Activated T-helper 2 cell treated with anti-CD3 and anti-CD28 coated beads, Interferon-gamma antibody, Interleukin-2, Interleukin-4, amounts not matched to agents 10 μg/mL and 5 μg/mL and 100 μg/mL, durations not matched to agents 14 hours and 24 hours and 36 hours (primary cell): ENCODE data around the gene SLC30A10. TPM values are rescaled to one million over a fixed set of nuclear protein-coding genes. Genes with fewer than 3 reads are reported as not detected.
"Not testable (repeated sequence)": the region's sequence is repeated elsewhere in the genome, so short reads cannot be mapped to it uniquely, and the experiment has no call there.

Source experiments
- DNase-seq: peaks from one replicate; pipeline ENCODE4 v3.0.0; 2021; ENCODE audit warnings: low spot score
- H3K27ac Mint-ChIP-seq: one replicate; pipeline ENCODE4 v1.8.0; 2021; ENCODE audit warnings: mixed read lengths
- H3K27me3 Mint-ChIP-seq: one replicate; pipeline ENCODE4 v1.8.0; 2021; ENCODE audit warnings: low read depth, mixed read lengths
- H3K36me3 Mint-ChIP-seq: one replicate; pipeline ENCODE4 v1.8.0; 2021; ENCODE audit warnings: low read depth, mixed read lengths
- H3K4me1 Mint-ChIP-seq: one replicate; pipeline ENCODE4 v1.8.0; 2021; ENCODE audit warnings: low read depth, mixed read lengths
- H3K4me3 Mint-ChIP-seq: one replicate; pipeline ENCODE4 v1.8.0; 2021; ENCODE audit warnings: low read depth, mild to moderate bottlenecking, moderate library complexity, mixed read lengths
- H3K9me3 Mint-ChIP-seq: one replicate; pipeline ENCODE4 v1.8.0; 2021; ENCODE audit warnings: mixed read lengths
- intact Hi-C: fragments of 100-400 bp; cut with micrococcal nuclease; formaldehyde crosslinking; loops from one replicate; pipeline ENCODE4 v1.15.1; 2023
- total RNA-seq: library from RNA; stranded (reverse); gene quantifications from 2 replicates; pipeline ENCODE4 v1.2.3, GENCODE V29; 2022

SLC30A10 gene
- total RNA-seq, 1 donor from 2014 or later, result not detected

DNA sequence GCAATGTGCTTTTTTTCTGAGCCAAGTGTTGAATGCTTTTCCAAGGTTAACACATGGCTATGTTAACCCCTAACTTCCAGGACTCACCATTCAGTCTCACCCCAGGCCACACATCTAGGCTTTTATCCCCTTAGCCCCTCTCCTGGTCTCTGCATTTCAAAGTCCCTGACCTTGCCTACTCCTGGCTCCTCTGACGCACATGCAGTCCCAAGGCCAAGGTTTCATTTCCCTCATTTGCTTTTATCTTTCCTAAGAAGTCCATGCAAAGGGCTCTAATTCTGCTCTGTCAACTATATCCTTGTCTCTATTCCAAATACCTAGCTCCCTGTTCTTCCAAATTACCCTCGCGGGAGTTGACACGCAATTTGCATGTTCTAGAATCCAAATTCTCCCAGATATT lies 25.4 kb downstream of the SLC30A10 start:
- no peaks in the 10 kb centered on the region for H3K4me1 Mint-ChIP-seq
- DNase-seq, result no peak
- no peak overlapping the region for H3K4me3 Mint-ChIP-seq
- no peak overlapping the region for H3K27ac Mint-ChIP-seq
- H3K27me3 Mint-ChIP-seq, result no peaks in the 10 kb centered on the region
- no peaks in the 10 kb centered on the region for H3K36me3 Mint-ChIP-seq
- intact Hi-C loops, result no loop called here
- no peaks in the 10 kb centered on the region for H3K9me3 Mint-ChIP-seq

DNA sequence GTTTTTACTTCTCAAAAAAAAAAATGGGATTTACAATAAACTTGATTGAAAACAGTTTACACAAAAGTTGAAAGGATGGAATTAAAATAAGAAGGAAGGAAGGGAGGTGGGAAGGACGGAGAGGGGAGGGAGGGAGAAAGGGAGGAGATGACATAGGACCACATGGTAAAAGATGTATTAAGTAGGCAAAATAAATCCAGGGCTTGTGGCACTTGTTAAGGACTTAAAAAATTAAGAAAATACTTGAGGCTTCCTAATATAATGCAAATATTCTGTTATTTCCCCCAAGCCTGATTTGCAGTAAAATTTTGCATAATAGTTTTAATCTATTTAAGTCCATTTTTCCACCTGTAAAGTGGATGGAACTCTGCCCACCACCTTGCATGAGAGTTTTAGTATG lies 27.5 kb downstream of the SLC30A10 start:
- no peaks in the 10 kb centered on the region for H3K36me3 Mint-ChIP-seq
- no peak for DNase-seq
- no peaks in the 10 kb centered on the region for H3K27me3 Mint-ChIP-seq
- H3K9me3 Mint-ChIP-seq, result no peaks in the 10 kb centered on the region
- no peak overlapping the region for H3K4me3 Mint-ChIP-seq
- H3K27ac Mint-ChIP-seq, result no peak overlapping the region
- no peaks in the 10 kb centered on the region for H3K4me1 Mint-ChIP-seq
- intact Hi-C loops, result no loop called here

DNA sequence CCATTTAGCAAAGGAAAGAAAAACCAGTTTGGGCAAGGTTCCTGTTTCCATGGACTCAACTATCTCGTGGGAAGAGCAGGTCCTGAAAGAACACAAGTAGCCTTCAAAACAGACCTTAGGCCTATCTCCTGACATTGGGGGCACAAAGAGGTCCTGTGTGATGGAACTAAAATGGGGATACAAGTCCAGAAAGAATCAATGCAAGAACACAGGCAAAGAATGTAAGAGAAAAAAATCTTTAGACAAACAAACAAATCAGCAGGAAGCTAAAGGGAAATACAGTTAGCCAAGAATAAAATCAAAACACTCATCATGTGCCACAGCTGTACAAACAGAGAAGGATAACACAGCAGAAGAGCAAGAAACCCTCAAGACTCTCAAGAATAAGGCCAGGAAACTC lies 28.2 kb downstream of the SLC30A10 start:
- Mint-ChIP-seq H3K4me3 (no peak overlapping the region), H3K9me3 (no peaks in the 10 kb centered on the region), H3K36me3 (no peaks in the 10 kb centered on the region), H3K4me1 (no peaks in the 10 kb centered on the region), H3K27me3 (no peaks in the 10 kb centered on the region), H3K27ac (no peak overlapping the region)
- intact Hi-C loops, result no loop called here
- DNase-seq, result no peak

DNA sequence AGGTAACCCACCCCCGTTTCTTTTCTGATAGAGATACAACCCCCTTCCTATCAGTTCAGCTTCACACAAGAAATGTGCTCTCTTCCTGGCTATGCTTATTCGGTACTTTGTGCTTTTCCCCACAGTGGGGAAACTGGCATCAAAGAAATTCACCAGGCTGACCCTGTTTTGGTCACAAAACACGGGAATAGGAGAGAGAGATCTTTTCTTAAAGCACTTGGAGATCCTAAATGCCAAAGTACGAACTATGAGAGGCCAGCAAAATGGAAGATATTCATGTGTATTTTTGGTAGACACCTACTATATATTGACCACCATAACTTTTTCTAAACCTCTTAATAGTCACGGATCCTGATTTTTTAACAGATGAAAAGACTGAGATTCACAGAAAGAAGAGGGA lies 30.0 kb downstream of the SLC30A10 start:
- no peak for DNase-seq
- H3K9me3 Mint-ChIP-seq, result no peaks in the 10 kb centered on the region
- intact Hi-C loops, result no loop called here
- H3K27me3 Mint-ChIP-seq, result no peaks in the 10 kb centered on the region
- H3K27ac Mint-ChIP-seq, result no peak overlapping the region
- H3K36me3 Mint-ChIP-seq, result no peaks in the 10 kb centered on the region
- H3K4me3 Mint-ChIP-seq, result no peak overlapping the region
- no peaks in the 10 kb centered on the region for H3K4me1 Mint-ChIP-seq

DNA sequence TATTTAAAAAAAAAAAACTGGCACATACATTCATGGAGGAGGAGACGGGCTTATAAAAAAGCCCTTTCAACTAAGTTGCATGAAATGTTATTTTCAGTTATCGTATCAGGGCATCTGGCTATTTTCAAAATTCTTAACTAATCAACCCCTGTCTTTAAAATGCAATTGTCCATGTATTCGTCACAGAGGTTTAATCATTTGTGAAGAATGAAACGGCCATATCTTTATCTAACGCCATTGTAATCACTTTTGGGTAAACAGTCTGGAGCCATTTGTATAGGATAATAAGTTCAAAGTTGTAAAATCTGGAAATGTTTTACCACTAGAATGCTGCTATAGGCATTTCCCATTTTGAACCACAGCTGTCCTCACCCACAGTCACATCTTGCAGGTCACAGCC lies 30.4 kb downstream of the SLC30A10 start:
- Mint-ChIP-seq H3K4me3 (no peak overlapping the region), H3K4me1 (no peaks in the 10 kb centered on the region), H3K27ac (no peak overlapping the region)

DNA sequence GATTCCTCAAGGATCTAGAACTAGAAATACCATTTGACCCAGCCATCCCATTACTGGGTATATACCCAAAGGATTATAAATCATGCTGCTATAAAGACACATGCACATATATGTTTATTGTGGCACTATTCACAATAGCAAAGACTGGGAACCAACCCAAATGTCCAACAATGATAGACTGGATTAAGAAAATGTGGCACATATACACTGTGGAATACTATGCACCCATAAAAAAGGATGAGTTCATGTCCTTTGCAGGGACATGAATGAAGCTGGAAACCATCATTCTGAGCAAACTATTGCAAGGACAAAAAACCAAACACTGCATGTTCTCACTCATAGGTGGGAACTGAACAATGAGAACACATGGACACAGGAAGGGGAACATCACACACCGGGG lies 36.1 kb downstream of the SLC30A10 start:
- H3K9me3 Mint-ChIP-seq, H3K27me3 Mint-ChIP-seq, H3K4me3 Mint-ChIP-seq, DNase-seq, intact Hi-C loops, H3K4me1 Mint-ChIP-seq, H3K36me3 Mint-ChIP-seq, H3K27ac Mint-ChIP-seq: not testable (repeated sequence)

More for the DNA sequence above, 30.4 kb downstream of the SLC30A10 start:
- intact Hi-C loops, result no loop called here
- no peaks in the 10 kb centered on the region for H3K9me3 Mint-ChIP-seq
- no peak for DNase-seq
- H3K36me3 Mint-ChIP-seq, result no peaks in the 10 kb centered on the region
- H3K27me3 Mint-ChIP-seq, result no peaks in the 10 kb centered on the region

DNA sequence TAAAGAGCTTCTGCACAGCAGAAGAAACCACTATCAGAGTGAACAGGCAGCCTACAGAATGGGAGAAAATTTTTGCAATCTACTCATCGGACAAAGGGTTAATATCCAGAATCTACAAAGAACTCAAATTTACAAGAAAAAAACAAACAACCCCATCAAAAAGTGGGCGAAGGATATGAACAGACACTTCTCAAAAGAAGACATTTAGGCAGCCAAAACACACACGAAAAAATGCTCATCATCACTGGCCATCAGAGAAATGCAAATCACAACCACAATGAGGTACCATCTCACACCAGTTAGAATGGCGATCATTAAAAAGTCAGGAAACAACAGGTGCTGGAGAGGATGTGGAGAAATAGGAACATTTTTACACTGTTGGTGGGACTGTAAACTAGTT lies 36.5 kb downstream of the SLC30A10 start:
- H3K36me3 Mint-ChIP-seq, H3K27ac Mint-ChIP-seq, H3K4me3 Mint-ChIP-seq, H3K9me3 Mint-ChIP-seq, DNase-seq, H3K4me1 Mint-ChIP-seq, H3K27me3 Mint-ChIP-seq, intact Hi-C loops: not testable (repeated sequence)

DNA sequence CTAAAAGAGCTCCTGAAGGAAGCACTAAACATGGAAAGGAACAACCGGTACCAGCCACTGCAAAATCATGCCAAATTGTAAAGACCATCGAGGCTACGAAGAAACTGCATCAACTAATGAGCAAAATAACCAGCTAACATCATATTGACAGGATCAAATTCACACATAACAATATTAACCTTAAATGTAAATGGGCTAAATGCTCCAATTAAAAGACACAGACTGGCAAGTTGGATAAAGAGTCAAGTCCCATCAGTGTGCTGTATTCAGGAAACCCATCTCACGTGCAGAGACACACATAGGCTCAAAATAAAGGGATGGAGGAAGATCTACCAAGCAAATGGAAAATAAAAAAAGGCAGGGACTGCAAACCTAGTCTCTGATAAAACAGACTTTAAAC lies 39.7 kb downstream of the SLC30A10 start:
- H3K9me3 Mint-ChIP-seq, H3K4me3 Mint-ChIP-seq, H3K4me1 Mint-ChIP-seq, H3K27ac Mint-ChIP-seq, DNase-seq, intact Hi-C loops, H3K36me3 Mint-ChIP-seq, H3K27me3 Mint-ChIP-seq: not testable (repeated sequence)

DNA sequence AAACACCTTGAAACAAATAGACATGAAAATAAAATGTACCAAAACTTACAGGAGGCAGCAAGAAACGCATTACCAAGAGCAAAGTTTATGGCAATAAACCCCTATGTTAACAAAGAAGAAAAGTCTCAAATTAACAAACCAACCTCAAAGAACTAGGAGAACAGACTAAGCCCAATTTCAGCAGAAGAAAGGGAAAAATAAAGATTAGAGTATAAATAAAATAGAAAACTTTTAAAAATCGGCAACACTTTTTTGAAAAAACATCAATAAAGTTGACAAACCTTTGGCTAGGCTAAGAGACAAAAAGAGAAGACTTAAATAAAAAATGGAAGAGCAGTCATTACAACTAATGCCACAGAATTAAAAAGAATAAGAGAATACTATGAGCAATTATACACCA lies 42.7 kb downstream of the SLC30A10 start:
- Mint-ChIP-seq H3K36me3 (no peaks in the 10 kb centered on the region), H3K4me1 (no peaks in the 10 kb centered on the region), H3K4me3 (no peak overlapping the region), H3K27ac (no peak overlapping the region), H3K9me3 (no peaks in the 10 kb centered on the region), H3K27me3 (no peaks in the 10 kb centered on the region)
- no peak for DNase-seq
- intact Hi-C loops, result no loop called here

DNA sequence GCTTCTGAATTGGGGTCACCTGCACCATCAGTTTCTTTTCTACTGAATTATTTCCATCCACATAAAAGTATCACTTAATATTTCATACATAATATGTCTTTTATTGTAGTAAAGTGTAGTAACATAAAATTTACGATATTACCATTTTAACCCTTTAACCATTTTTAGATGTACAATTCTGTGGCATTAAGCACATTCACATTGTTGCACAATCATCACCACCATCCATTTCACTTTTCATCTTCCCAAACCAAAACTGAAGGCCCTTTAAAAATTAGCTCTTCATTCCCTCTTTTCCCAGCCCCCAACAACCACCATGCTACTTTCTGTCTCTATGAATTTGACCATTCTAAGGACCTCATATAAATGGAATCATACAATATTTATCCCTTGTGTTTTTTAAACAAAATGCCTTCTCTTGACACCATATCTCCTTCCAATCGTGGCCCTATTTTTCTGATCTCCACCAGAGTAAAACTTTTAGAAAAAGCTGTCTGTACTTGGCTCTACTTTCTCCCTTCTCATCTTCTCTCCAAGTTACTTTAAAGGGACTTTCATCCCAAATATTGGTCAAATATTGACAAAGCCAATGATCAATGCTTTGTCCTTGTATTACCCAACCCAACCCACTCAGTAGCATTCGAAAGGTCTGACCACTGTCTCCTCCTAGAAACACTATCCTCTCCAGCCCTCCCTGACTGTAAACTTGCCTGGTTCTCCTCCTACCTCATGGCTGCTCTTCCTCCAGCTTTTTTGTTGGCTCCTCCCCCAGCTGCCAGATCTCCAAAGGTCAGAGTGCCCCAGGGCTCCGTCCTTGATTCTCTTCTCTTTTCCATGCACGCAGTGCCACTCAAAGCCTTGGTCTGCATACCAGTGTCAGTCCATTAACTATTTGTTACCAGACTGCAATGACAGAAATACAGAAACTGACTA lies 44.7 kb downstream of the SLC30A10 start:
- Mint-ChIP-seq H3K27ac (no peak overlapping the region), H3K27me3 (no peaks in the 10 kb centered on the region), H3K4me3 (no peak overlapping the region), H3K9me3 (no peaks in the 10 kb centered on the region), H3K4me1 (no peaks in the 10 kb centered on the region), H3K36me3 (no peaks in the 10 kb centered on the region)
- no peak for DNase-seq
- intact Hi-C loops, result no loop called here

DNA sequence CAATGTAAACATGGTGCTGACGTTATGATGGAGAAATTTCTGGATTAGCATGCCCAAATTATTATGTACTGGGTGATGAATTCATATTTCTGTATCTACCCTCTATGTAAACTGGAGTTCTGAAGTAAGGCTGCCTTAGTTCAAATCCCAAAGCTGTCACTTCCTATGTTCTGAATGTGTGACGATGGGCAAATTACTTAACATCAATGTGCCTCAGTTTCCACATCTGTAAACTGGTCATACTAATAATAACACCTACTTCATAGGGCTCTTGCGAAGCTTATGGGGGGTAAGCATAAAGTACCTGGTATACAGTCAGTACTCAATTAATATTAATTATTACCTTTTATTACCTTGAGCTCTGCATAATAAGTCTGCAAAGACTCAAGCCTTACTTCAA lies 45.6 kb downstream of the SLC30A10 start:
- H3K4me1 Mint-ChIP-seq, result no peaks in the 10 kb centered on the region

DNA sequence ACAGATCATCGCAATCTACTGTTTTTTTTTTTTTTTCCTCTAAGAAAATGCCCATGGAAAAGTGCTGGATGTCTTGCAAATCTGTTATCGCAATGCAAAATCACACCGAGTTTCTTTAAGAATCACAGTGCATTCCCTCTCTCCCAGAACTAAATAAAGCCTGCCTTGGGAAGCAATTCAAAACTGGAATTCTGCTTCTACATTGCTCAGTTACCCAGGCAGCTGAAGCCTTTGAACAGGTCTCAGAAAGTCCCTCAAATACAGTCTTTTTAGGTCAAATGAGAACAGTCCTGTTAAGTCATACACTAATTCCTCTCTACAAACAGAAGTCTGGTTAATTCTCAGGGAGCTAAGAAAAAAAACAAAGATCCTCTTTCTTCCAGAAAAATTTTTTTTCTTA lies 46.3 kb downstream of the SLC30A10 start:
- H3K4me1 Mint-ChIP-seq, result no peaks in the 10 kb centered on the region
- intact Hi-C loops, result no loop called here
- H3K27ac Mint-ChIP-seq, result no peak overlapping the region
- H3K9me3 Mint-ChIP-seq, result no peaks in the 10 kb centered on the region
- no peaks in the 10 kb centered on the region for H3K36me3 Mint-ChIP-seq
- no peak overlapping the region for H3K4me3 Mint-ChIP-seq
- no peak for DNase-seq
- no peaks in the 10 kb centered on the region for H3K27me3 Mint-ChIP-seq

More for the DNA sequence above, 45.6 kb downstream of the SLC30A10 start:
- Mint-ChIP-seq H3K36me3 (no peaks in the 10 kb centered on the region), H3K27ac (no peak overlapping the region), H3K27me3 (no peaks in the 10 kb centered on the region), H3K9me3 (no peaks in the 10 kb centered on the region), H3K4me3 (no peak overlapping the region)
- no peak for DNase-seq
- intact Hi-C loops, result no loop called here

DNA sequence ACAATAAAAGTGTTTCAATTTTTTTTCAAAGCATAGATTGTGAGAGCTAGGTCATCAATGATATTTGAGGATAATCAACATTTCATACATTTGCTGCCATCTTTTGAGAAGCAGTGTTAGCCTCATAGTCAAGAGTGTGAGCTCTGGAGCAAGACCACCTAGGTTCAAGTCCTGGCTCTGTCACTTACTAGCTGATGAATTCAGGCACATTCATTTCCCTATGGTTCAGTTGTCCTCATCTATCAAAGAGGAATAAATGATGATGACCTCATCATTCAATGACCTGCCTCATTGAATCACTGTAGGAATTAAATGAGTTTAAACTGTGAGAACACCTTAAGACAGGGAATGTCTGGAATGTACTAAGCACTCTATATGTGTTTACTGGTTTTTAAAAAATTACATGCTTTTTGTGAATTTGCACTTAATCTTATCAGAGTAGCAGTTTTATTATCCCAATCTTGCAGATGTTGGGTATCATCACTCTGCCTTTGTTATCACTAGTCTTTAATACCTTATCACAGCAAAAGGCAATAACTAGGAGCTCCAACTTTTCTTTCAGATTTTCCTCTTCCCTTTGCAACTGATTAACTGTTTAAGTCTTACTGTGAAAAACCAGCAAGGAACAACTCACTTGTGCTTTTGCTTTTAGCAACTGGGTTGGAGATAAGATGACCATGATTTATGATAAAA lies 47.4 kb downstream of the SLC30A10 start:
- Mint-ChIP-seq H3K9me3 (no peaks in the 10 kb centered on the region), H3K4me3 (no peak overlapping the region), H3K27me3 (no peaks in the 10 kb centered on the region), H3K36me3 (no peaks in the 10 kb centered on the region), H3K27ac (no peak overlapping the region), H3K4me1 (no peaks in the 10 kb centered on the region)
- intact Hi-C loops, result no loop called here
- no peak for DNase-seq
